ENCODE data around the gene IMMT. TPM values are rescaled to one million over a fixed set of nuclear protein-coding genes. Genes with fewer than 3 reads are reported as not detected.
"Not testable (repeated sequence)": the region's sequence is repeated elsewhere in the genome, so short reads cannot be mapped to it uniquely, and the experiment has no call there.

Gene IMMT
- total RNA-seq, 5 donors from 2014 or later (not counting 1 experiment from before 2014, with no cell fraction given), result 71.0 to 93.5 (median 75.2) TPM

DNA sequence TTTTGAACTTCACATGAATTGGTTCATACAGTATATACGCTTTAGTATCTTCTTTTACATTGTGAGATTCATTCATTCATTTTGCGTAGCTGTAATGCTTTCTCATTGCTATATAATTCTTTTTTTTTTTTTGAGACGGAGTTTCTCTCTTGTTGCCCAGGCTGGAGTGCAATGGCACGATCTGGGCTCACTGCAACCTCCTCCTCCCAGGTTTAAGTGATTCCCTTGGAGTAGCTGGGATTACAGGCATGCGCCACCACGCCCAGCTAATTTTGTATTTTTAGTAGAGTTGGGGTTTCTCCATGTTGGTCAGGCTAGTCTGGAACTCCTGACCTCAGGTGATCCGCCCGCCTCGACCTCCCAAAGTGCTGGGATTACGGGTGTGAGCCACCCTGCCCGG lies 5.3 kb upstream of the IMMT start:
- H3K36me3 ChIP-seq (ENCODE audit: control insufficient read depth in 2 of 2, extremely low read depth in 1 of 2, insufficient read depth in 1 of 2, low read length in 1 of 2); H3K27me3 Mint-ChIP-seq; H3K9me3 Mint-ChIP-seq; ATAC-seq (replicated peaks in 1 of 4); H3K9me3 ChIP-seq; H3K36me3 Mint-ChIP-seq; H3K4me3 ChIP-seq (ENCODE audit: control insufficient read depth in 1 of 2, extremely low read depth in 1 of 2, low read length in 1 of 2); H3K27me3 ChIP-seq (replicated peaks in 1 of 2; ENCODE audit: control insufficient read depth in 2 of 2, extremely low read depth in 1 of 2, insufficient read depth in 2 of 2, low read length in 1 of 2); CTCF ChIA-PET; H3K27ac ChIP-seq (ENCODE audit: low read length); DNase-seq: not testable (repeated sequence)
- POLR2A ChIA-PET, result interaction anchor here in 1 of 2 donors (0.6 kb wide), 1 partner anchor 38 kb away, joined by 4 read pairs; no protein-coding TSS in a partner anchor
- Mint-ChIP-seq H3K27ac (peak overlapping the region in 1 of 2 donors; percentile 52), H3K4me1 (peaks cover 44 to 56% (median 50%) of the 10 kb centered on the region in 3 donors), H3K4me3 (peak overlapping the region; percentile 94 to 99 (median 98))
- peaks cover 13 to 14% of the 10 kb centered on the region in 2 experiments for H3K4me1 ChIP-seq (ENCODE audit: control insufficient read depth in 1 of 2, extremely low read depth in 1 of 2, insufficient read depth in 2 of 2, low read length in 2 of 2)
- WGBS (ENCODE audit: insufficient coverage), result 100% methylated on average over 1 of the region's 11 CpGs

DNA sequence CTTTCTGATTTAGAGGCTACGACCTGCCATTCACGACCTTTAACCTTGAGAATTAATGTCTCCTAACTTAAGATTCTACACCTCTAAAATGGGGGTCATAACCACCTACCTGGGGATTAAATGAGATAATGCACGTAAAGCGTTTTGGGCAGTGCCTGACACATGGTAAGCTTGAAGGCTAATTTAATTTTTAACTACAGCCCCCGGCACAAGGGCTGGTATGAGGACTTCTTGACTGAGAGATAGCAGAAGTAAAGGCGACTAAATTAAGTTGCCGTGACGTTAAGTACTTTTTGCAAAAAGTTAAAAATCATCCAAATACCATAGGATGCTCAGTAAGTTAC lies 4.5 kb upstream of the IMMT start:
- Histone ChIP-seq H3K36me3 (ENCODE audit: control insufficient read depth in 2 of 2, extremely low read depth in 1 of 2, insufficient read depth in 1 of 2, low read length in 1 of 2) (peaks cover 2 to 4% of the 10 kb centered on the region in 2 donors), H3K9me3 (no peaks in the 10 kb centered on the region), H3K27me3 (replicated peaks in 1 of 2; ENCODE audit: control insufficient read depth in 2 of 2, extremely low read depth in 1 of 2, insufficient read depth in 2 of 2, low read length in 1 of 2) (no peaks in the 10 kb centered on the region), H3K27ac (ENCODE audit: low read length) (peak overlapping the region; percentile 30), H3K4me3 (ENCODE audit: control insufficient read depth in 1 of 2, extremely low read depth in 1 of 2, low read length in 1 of 2) (peak overlapping the region; percentile 74 to 99), H3K4me1 (ENCODE audit: control insufficient read depth in 1 of 2, extremely low read depth in 1 of 2, insufficient read depth in 2 of 2, low read length in 2 of 2) (peaks cover 13 to 15% of the 10 kb centered on the region in 2 experiments)
- no CpG with 5 or more reads among the region's 8 CpGs for WGBS (ENCODE audit: insufficient coverage)
- Mint-ChIP-seq H3K27me3 (no peaks in the 10 kb centered on the region), H3K27ac (peak overlapping the region; percentile 93 to 96), H3K4me1 (peaks cover 46 to 59% (median 55%) of the 10 kb centered on the region in 3 donors), H3K4me3 (peak overlapping the region; percentile 94 to 99 (median 98)), H3K9me3 (no peaks in the 10 kb centered on the region), H3K36me3 (peaks cover 5% of the 10 kb centered on the region)
- no peak for ATAC-seq (replicated peaks in 1 of 4)
- DNase-seq, result no peak
- ChIA-PET POLR2A (interaction anchor here in 1 of 2 donors (0.5 kb wide), 1 partner anchor 688 kb away, joined by 4 read pairs; no protein-coding TSS in a partner anchor), CTCF (interaction anchor here in 1 of 2 donors (2.3 kb wide), 1 partner anchor 21 kb away, joined by 6 read pairs; no protein-coding TSS in a partner anchor)

DNA sequence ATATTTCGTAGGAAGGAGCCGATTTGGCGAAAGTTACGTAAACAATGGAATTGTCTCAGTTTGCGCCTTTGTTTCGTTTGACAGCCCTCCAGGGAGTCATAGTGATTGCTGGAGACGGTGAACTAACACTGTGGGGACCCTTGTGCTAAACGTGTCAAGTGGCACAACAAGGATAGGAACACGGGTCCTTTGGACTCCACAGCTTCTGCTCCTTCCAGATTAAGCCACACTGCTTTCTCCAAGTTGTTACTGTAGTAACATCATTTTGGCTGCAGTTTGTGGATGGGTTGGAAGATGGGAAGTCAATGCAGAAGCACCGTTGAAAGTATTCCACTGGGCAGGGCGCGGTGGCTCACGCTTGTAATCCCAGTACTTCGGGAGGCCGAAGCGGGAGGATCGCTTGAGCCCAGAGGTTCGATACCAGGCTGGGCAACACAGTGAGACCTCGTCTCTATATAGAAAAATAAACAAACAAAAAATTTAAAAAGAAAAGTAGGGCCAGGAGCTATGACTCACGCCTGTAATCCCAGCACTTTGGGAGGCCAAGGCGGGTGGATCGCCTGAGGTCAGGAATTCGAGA lies 636 bp upstream of the IMMT start:
- Mint-ChIP-seq H3K4me3 (peak overlapping the region; percentile 90 to 96 (median 91)), H3K9me3 (no peaks in the 10 kb centered on the region), H3K27me3 (no peaks in the 10 kb centered on the region), H3K4me1 (peaks cover 55 to 67% (median 63%) of the 10 kb centered on the region in 3 donors), H3K27ac (peak overlapping the region; percentile 93 to 95), H3K36me3 (peaks cover 7% of the 10 kb centered on the region)
- ChIA-PET CTCF (interaction anchor here in 1 of 2 donors (0.8 to 2.5 kb wide), 2 partner anchors 11 to 50 kb away, joined by 3 to 14 read pairs; no protein-coding TSS in a partner anchor), POLR2A (interaction anchor here in 1 of 2 donors (0.6 to 0.7 kb wide), 3 partner anchors 8 to 255 kb away, joined by 3 to 6 read pairs (median 4); no protein-coding TSS in a partner anchor)
- Histone ChIP-seq H3K36me3 (ENCODE audit: control insufficient read depth in 2 of 2, extremely low read depth in 1 of 2, insufficient read depth in 1 of 2, low read length in 1 of 2) (peaks cover 0 to 9% of the 10 kb centered on the region in 2 donors), H3K4me1 (ENCODE audit: control insufficient read depth in 1 of 2, extremely low read depth in 1 of 2, insufficient read depth in 2 of 2, low read length in 2 of 2) (peaks cover 24 to 42% of the 10 kb centered on the region in 2 experiments), H3K27me3 (replicated peaks in 1 of 2; ENCODE audit: control insufficient read depth in 2 of 2, extremely low read depth in 1 of 2, insufficient read depth in 2 of 2, low read length in 1 of 2) (no peaks in the 10 kb centered on the region), H3K9me3 (no peaks in the 10 kb centered on the region), H3K27ac (ENCODE audit: low read length) (peak overlapping the region; percentile 94), H3K4me3 (ENCODE audit: control insufficient read depth in 1 of 2, extremely low read depth in 1 of 2, low read length in 1 of 2) (peak overlapping the region; percentile 94 to 100)
- ATAC-seq (replicated peaks in 1 of 4) (no peak), DNase-seq (no peak)
- 37% methylated on average over 13 of the region's 23 CpGs for WGBS (ENCODE audit: insufficient coverage)

DNA sequence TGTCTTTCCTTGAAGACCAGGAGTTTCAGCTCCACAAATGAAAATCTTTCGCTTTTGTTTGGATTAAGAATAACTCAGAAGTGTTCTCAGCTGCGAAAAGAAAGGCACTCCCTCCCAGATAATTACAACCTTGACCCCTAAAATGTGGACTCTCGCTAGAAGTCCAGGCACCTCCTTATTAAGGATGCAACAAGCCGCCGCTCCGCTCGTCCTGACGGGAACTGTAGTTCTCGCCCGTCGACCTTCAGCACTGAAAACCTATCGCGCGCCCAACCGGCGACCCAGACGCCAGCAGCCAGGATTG lies 559 bp downstream of the IMMT start:
- DNase-seq (peak in 1 of 35 experiments; percentile 82), ATAC-seq (replicated peaks in 1 of 4) (no peak)
- Mint-ChIP-seq H3K36me3 (peaks cover 15% of the 10 kb centered on the region), H3K27me3 (no peaks in the 10 kb centered on the region), H3K4me1 (peaks cover 59 to 67% (median 63%) of the 10 kb centered on the region in 3 donors), H3K9me3 (no peaks in the 10 kb centered on the region), H3K4me3 (peak overlapping the region; percentile 90 to 96 (median 91)), H3K27ac (peak overlapping the region; percentile 93 to 95)
- POLR2A ChIA-PET, result interaction anchor here in 1 of 2 donors (0.6 kb wide), 1 partner anchor 296 kb away, joined by 3 read pairs; no protein-coding TSS in a partner anchor
- Histone ChIP-seq H3K27ac (ENCODE audit: low read length) (peak overlapping the region; percentile 94), H3K4me1 (ENCODE audit: control insufficient read depth in 1 of 2, extremely low read depth in 1 of 2, insufficient read depth in 2 of 2, low read length in 2 of 2) (peaks cover 21 to 45% of the 10 kb centered on the region in 2 experiments), H3K27me3 (replicated peaks in 1 of 2; ENCODE audit: control insufficient read depth in 2 of 2, extremely low read depth in 1 of 2, insufficient read depth in 2 of 2, low read length in 1 of 2) (no peaks in the 10 kb centered on the region), H3K36me3 (ENCODE audit: control insufficient read depth in 2 of 2, extremely low read depth in 1 of 2, insufficient read depth in 1 of 2, low read length in 1 of 2) (peaks cover 0 to 17% of the 10 kb centered on the region in 2 donors), H3K9me3 (no peaks in the 10 kb centered on the region), H3K4me3 (ENCODE audit: control insufficient read depth in 1 of 2, extremely low read depth in 1 of 2, low read length in 1 of 2) (peak overlapping the region; percentile 94 to 100)
- 0% methylated on average over 14 of the region's 17 CpGs for WGBS (ENCODE audit: insufficient coverage)
- CTCF ChIA-PET, result interaction anchor here in 1 of 2 donors (2.5 kb wide), 1 partner anchor 10 kb away, joined by 14 read pairs; no protein-coding TSS in a partner anchor

DNA sequence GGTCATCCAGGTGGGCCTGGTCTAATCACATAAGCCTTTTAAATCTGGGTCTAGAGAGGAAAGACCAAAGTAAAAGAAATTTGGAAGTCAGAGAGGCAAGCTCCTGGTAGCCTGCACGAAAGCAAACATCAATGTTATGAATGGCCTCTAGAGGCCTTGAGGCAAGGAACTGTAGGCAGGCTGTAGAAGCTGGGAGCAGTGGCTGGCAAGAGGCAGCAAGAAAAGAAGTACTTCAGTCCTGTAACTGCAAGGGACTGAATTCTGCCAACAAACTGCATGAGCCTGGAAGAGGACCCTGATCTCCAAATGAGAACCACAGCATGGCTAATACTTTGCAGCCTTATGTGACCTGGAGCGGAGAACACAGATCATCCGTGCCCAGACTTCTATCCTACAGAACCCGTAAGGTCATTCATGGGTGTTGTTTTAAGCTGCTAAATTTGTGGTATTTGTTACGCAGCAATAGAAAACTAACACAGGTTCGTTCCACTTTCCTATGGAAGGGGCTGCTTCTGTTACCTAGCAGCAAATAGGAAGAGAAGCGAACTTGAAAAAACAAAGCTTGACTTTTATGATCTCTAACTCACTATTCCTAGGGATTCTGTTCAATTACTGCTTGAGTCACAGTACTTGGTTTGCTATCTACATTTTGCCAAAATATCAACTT lies 1.2 kb downstream of the IMMT start:
- 42% methylated on average over 3 of the region's 7 CpGs for WGBS (ENCODE audit: insufficient coverage)
- CTCF ChIA-PET, result interaction anchor here in 1 of 2 donors (2.5 kb wide), 1 partner anchor 9 kb away, joined by 14 read pairs; no protein-coding TSS in a partner anchor
- Histone ChIP-seq H3K9me3 (no peaks in the 10 kb centered on the region), H3K27me3 (replicated peaks in 1 of 2; ENCODE audit: control insufficient read depth in 2 of 2, extremely low read depth in 1 of 2, insufficient read depth in 2 of 2, low read length in 1 of 2) (no peaks in the 10 kb centered on the region), H3K4me1 (ENCODE audit: control insufficient read depth in 1 of 2, extremely low read depth in 1 of 2, insufficient read depth in 2 of 2, low read length in 2 of 2) (peaks cover 21 to 44% of the 10 kb centered on the region in 2 experiments), H3K27ac (ENCODE audit: low read length) (peak overlapping the region; percentile 94), H3K4me3 (ENCODE audit: control insufficient read depth in 1 of 2, extremely low read depth in 1 of 2, low read length in 1 of 2) (peak overlapping the region; percentile 94 to 100), H3K36me3 (ENCODE audit: control insufficient read depth in 2 of 2, extremely low read depth in 1 of 2, insufficient read depth in 1 of 2, low read length in 1 of 2) (peaks cover 0 to 17% of the 10 kb centered on the region in 2 donors)
- Mint-ChIP-seq H3K27ac (peak overlapping the region; percentile 93 to 95), H3K27me3 (no peaks in the 10 kb centered on the region), H3K36me3 (peaks cover 15% of the 10 kb centered on the region), H3K9me3 (no peaks in the 10 kb centered on the region), H3K4me1 (peaks cover 59 to 68% (median 60%) of the 10 kb centered on the region in 3 donors), H3K4me3 (peak overlapping the region; percentile 90 to 96 (median 91))
- DNase-seq, result peak in 1 of 35 experiments; percentile 17
- no peak for ATAC-seq (replicated peaks in 1 of 4)
- POLR2A ChIA-PET, result interaction anchor here in 1 of 2 donors (0.5 kb wide), 1 partner anchor 9 kb away, joined by 3 read pairs; no protein-coding TSS in a partner anchor

DNA sequence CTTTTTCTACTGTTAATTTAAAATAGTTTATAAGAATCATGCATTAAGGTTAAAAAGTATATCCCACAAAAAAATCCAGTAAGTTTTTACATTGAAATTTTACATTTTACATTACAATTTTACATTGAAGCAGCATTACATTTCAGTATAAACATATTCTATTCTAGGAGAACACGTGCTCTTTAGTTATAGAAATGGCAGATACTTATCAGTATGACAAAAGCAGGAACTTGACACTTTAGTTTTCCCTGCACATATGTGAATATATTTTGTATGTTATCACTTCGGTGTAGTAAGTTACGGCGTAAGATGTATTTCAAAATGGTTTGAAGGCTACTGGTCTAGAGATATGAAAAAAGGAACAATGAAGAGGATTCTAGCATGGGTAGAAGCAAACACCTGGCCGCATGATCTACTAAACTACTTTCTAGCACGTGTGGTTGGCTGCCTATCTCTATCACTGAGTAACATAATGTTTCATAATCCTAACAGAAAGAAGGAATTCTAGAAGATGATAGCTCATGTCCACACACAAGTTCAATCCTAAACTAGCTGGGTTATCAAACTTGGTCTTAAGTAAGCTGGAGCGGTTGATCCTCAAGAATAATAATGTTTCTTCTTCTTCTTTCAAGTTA lies 5.4 kb downstream of the IMMT start:
- Mint-ChIP-seq H3K27me3 (no peaks in the 10 kb centered on the region), H3K4me1 (peaks cover 77 to 90% (median 84%) of the 10 kb centered on the region in 3 donors), H3K9me3 (no peaks in the 10 kb centered on the region), H3K36me3 (peaks cover 20% of the 10 kb centered on the region), H3K4me3 (peak overlapping the region in 1 of 3 donors; percentile 10), H3K27ac (no peak overlapping the region)
- Histone ChIP-seq H3K9me3 (no peaks in the 10 kb centered on the region), H3K27ac (ENCODE audit: low read length) (no peak overlapping the region), H3K4me3 (ENCODE audit: control insufficient read depth in 1 of 2, extremely low read depth in 1 of 2, low read length in 1 of 2) (no peak overlapping the region), H3K36me3 (ENCODE audit: control insufficient read depth in 2 of 2, extremely low read depth in 1 of 2, insufficient read depth in 1 of 2, low read length in 1 of 2) (peaks cover 0 to 17% of the 10 kb centered on the region in 2 donors), H3K4me1 (ENCODE audit: control insufficient read depth in 1 of 2, extremely low read depth in 1 of 2, insufficient read depth in 2 of 2, low read length in 2 of 2) (peaks cover 41 to 61% of the 10 kb centered on the region in 2 experiments), H3K27me3 (replicated peaks in 1 of 2; ENCODE audit: control insufficient read depth in 2 of 2, extremely low read depth in 1 of 2, insufficient read depth in 2 of 2, low read length in 1 of 2) (no peaks in the 10 kb centered on the region)
- POLR2A ChIA-PET, result no interaction called here
- CTCF ChIA-PET, result no interaction called here
- no CpG with 5 or more reads among the region's 7 CpGs for WGBS (ENCODE audit: insufficient coverage)
- no peak for ATAC-seq (replicated peaks in 1 of 4)
- DNase-seq, result no peak

All from T-cell (primary cell).